ENCODE data around the gene LTC4S.
"Not testable (repeated sequence)": the region's sequence is repeated elsewhere in the genome, so short reads cannot be mapped to it uniquely, and the experiment has no call there.

Gene LTC4S

GRCh38 chr5:179827680-179828079 is 33.9 kb downstream of the LTC4S start:
- DNase-seq, result no peak

- DNase-seq, result no peak
These were observed 35.1 kb downstream of the LTC4S start for GRCh38 chr5:179828756-179829421.

GRCh38 chr5:179829732-179830435 is 36.1 kb downstream of the LTC4S start:
- no peak for DNase-seq

DNA sequence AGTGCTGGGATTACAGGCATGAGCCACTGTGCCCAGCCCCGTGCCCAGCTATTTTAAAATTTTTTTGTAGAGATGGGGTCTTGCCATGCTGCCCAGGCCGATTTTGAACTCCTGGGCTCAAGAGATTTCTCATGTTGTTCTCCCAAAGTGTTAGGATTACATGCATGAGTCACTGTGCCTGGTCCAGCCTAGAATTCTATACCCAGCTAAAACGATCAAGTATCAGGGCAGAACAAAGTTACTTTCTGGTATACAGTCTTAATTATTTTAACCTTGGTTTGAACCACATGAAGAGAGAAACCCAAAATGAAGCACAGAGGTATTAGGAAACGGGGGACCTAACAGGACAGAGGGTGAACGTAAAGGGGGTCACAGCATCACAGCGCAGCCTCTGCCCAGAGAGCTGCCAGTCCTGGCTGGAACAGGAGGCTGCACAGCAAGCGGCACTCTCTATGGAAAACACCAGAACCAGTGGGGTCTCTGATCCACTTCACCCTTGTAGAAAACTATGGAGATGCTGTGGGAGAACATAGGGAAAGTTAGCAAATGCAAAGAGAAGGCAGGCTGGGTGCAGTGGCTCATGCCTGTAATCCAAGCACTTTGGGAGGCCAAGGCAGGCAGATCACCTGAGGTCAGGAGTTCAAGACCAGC is 37.2 kb downstream of the LTC4S start:
- DNase-seq, result no peak

DNA sequence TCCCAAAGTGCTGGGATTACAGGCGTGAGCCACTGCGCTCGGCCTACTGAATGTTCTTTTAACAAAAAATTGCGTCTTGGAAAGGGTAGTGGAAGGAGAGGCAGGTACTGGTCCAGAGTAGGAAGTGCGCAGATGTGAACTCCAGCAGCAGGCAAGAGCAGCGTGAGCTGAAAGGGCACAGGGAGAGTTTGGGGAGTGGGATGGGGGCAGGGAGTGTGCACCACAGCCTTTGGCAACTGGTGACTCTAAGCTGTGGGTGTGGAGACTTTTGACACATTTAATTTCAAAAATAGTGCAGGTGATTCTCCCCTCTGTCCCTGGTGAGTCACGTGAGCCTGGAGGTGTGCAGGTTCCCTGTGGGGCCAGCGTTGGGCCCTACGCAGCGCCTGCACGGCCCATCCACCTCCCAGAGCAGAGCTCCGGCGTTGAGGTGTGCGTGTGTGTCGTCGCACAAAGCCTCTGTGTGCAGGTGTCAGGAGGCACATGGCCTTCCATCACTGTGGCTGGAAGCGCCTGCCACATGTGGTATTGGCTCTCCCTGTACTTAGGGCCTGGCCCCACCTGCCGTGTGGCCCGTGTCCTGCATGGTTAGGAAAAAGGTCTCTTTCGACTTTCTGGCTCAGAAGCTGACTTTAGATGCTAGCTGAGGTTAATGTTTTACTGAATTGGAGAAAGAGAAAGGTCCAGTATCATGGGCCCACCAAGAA is 38.4 kb downstream of the LTC4S start:
- no peak for DNase-seq

GRCh38 chr5:179833056-179833708 is 39.4 kb downstream of the LTC4S start:
- no peak for DNase-seq

- no peak for DNase-seq
These were observed 39.9 kb downstream of the LTC4S start for GRCh38 chr5:179833709-179834070.

DNA sequence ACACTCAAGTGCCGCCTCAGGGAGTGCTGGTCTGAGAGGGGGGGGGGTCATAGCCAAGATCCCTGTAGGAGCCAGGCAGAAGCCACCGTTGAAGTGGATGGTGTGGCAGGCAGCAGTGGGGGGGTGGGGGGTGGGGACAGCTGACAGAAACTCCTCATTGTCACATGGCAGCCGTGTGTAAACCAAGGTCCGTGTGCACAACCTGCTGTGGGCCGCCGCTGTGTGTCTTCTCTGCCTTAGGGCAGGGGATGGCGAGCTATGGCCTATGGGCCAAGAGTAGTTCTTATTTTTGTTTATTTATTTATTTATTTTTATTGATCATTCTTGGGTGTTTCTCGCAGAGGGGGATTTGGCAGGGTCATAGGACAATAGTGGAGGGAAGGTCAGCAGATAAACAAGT is 40.3 kb downstream of the LTC4S start:
- DNase-seq, result no peak

- not testable (repeated sequence) for DNase-seq
These were observed 41.1 kb downstream of the LTC4S start for GRCh38 chr5:179834871-179835270.

DNA sequence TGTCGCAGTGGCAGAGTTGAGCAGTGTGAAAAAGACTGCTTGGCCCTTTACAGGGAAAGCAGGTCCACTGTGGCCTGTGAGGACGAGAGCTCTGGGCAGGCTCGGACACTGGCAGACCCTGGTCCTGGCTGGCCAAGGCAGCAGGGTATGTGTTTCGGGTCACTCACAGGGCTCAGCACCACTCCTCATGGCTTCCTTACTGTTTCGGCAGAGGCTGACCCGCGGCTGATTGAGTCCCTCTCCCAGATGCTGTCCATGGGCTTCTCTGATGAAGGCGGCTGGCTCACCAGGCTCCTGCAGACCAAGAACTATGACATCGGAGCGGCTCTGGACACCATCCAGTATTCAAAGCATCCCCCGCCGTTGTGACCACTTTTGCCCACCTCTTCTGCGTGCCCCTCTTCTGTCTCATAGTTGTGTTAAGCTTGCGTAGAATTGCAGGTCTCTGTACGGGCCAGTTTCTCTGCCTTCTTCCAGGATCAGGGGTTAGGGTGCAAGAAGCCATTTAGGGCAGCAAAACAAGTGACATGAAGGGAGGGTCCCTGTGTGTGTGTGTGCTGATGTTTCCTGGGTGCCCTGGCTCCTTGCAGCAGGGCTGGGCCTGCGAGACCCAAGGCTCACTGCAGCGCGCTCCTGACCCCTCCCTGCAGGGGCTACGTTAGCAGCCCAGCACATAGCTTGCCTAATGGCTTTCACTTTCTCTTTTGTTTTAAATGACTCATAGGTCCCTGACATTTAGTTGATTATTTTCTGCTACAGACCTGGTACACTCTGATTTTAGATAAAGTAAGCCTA is 42.6 kb downstream of the LTC4S start:
- DNase-seq, result peak; percentile 45

GRCh38 chr5:179837076-179838011 is 43.6 kb downstream of the LTC4S start:
- DNase-seq, result no peak

- no peak for DNase-seq
These were observed 45.8 kb downstream of the LTC4S start for GRCh38 chr5:179839328-179840256.

DNA sequence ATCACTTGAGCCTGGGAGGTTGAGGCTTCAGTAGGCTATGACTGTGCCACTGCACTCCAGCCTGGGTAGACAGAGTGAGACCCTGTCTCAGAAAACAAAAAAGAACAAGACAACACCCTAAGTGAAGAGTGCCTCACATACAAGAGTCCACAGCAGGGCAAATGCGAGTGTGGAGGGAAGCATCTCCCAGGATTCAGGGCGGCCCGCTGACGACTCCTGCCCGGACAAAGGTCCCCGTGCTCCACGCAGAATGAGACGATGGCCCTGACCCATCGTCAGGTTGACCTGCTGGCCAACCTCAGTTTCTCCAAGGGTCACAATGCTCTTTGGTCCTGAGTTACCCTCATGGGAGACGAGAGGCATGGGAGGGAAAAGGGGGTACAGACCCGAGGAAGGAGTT is 46.5 kb downstream of the LTC4S start:
- no peak for DNase-seq

- no peak for DNase-seq
These were observed 47.0 kb downstream of the LTC4S start for GRCh38 chr5:179840766-179841165.

DNA sequence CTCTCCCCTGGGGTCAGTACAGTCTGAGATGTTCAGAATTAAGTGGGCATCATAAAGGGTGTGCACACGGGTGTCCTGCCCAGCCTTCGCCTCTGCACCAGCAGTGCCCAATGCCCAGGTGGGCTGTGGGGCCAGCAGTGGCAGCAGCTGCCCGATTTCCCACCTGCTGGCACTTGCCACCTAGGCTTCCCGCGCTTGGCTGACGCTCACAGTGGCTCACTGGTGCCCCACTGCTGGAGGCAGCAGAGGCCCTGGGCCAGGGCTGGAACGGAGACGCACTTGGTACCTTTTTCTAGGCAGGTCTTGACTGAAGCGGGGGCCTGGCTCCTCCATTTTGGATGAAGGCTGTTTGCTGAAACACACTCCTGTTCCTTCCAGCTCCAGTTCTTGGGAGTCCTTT is 47.8 kb downstream of the LTC4S start:
- no peak for DNase-seq

All from activated CD4-positive, alpha-beta T cell treated with anti-CD3 and anti-CD28 coated beads for 1 hour (primary cell).